GM23338 (cell line): ENCODE measurements around the gene MCU. TPM values are rescaled to one million over a fixed set of nuclear protein-coding genes. Genes with fewer than 3 reads are reported as not detected.

Experiments used
- ATAC-seq: fragments of 200-7000 bp; cut with Tn5 transposase; 3 replicates; pipeline ENCODE4 v1.9.1; 2020
- DNase-seq: peaks from one replicate; pipeline ENCODE4 v3.0.0-alpha.2; 2015; ENCODE audit warnings: low spot score
- H2AFZ ChIP-seq: fragments of 200-600 bp; sonication (generic); 2 replicates; pipeline ENCODE4 v1.8.0; 2016; ENCODE audit warnings: antibody characterized with exemption, mild to moderate bottlenecking, moderate library complexity
- H3F3A ChIP-seq: fragments of 200-600 bp; sonication (generic); replicated peaks from 2 replicates; pipeline ENCODE4 v1.8.0; 2017; ENCODE audit warnings: antibody characterized with exemption, mixed run types, low read depth
- H3K27ac ChIP-seq: fragments of 200-600 bp; sonication (generic); 2 replicates; pipeline ENCODE4 v1.6.1; 2016; ENCODE audit warnings: low read depth
- H3K27me3 ChIP-seq: fragments of 200-600 bp; sonication (generic); 2 replicates; pipeline ENCODE4 v1.8.0; 2016; ENCODE audit warnings: mild to moderate bottlenecking, mixed run types, moderate library complexity; ENCODE audit not compliant: insufficient read depth
- H3K36me3 ChIP-seq: fragments of 200-600 bp; sonication (generic); 2 replicates; pipeline ENCODE4 v1.8.0; 2016; ENCODE audit warnings: mild to moderate bottlenecking; ENCODE audit not compliant: insufficient read depth
- H3K4me1 ChIP-seq: fragments of 200-600 bp; sonication (generic); 2 replicates; pipeline ENCODE4 v1.8.0; 2016; ENCODE audit warnings: mild to moderate bottlenecking, moderate library complexity; ENCODE audit not compliant: insufficient read depth
- H3K4me2 ChIP-seq: fragments of 200-600 bp; sonication (generic); 2 replicates; pipeline ENCODE4 v1.7.1; 2017; ENCODE audit warnings: mixed run types
- H3K4me3 ChIP-seq: fragments of 200-600 bp; sonication (generic); 2 replicates; pipeline ENCODE4 v1.6.1; 2016; ENCODE audit warnings: mixed run types
- H3K79me2 ChIP-seq: fragments of 200-600 bp; sonication (generic); replicated peaks from 2 replicates; pipeline ENCODE4 v1.8.0; 2017; ENCODE audit warnings: mild to moderate bottlenecking; ENCODE audit not compliant: insufficient read depth
- H3K9me2 ChIP-seq: fragments of 200-600 bp; sonication (generic); 2 replicates; pipeline ENCODE4 v1.8.0; 2017; ENCODE audit not compliant: insufficient read depth
- H4K20me1 ChIP-seq: fragments of 200-600 bp; sonication (generic); replicated peaks from 2 replicates; pipeline ENCODE4 v1.8.0; 2017; ENCODE audit warnings: mild to moderate bottlenecking; ENCODE audit not compliant: insufficient read depth
- H3K27ac Mint-ChIP-seq: 2 replicates; pipeline ENCODE4 v1.8.0; 2020; ENCODE audit warnings: inconsistent platforms, mild to moderate bottlenecking, moderate library complexity, mixed read lengths
- H3K27me3 Mint-ChIP-seq: 3 replicates; pipeline ENCODE4 v1.8.0; 2022; ENCODE audit warnings: low read depth, mild to moderate bottlenecking, moderate library complexity, mixed read lengths, inconsistent platforms; ENCODE audit not compliant: insufficient read depth, poor library complexity
- H3K36me3 Mint-ChIP-seq: 3 replicates; pipeline ENCODE4 v1.8.0; 2021; ENCODE audit warnings: low read depth, mild to moderate bottlenecking, inconsistent platforms, moderate library complexity, mixed read lengths
- H3K4me1 Mint-ChIP-seq: 3 replicates; pipeline ENCODE4 v1.8.0; 2020; ENCODE audit warnings: mild to moderate bottlenecking, inconsistent platforms, mixed read lengths
- H3K4me3 Mint-ChIP-seq: 3 replicates; pipeline ENCODE4 v1.8.0; 2021; ENCODE audit warnings: moderate library complexity, mild to moderate bottlenecking, inconsistent platforms, mixed read lengths
- H3K9me3 Mint-ChIP-seq: 3 replicates; pipeline ENCODE4 v1.8.0; 2020; ENCODE audit warnings: moderate library complexity, mild to moderate bottlenecking, inconsistent platforms, mixed read lengths
- CREB1 ChIP-seq: fragments of 250-450 bp; sonication (Bioruptor Pico); IDR thresholded peaks from 2 replicates; pipeline ENCODE4 v1.5.0; 2020; ENCODE audit warnings: low read depth, mild to moderate bottlenecking, moderate library complexity
- CTCF ChIP-seq, 2 experiments: fragments of 200-600 bp in 1 of 2; sonication (generic) in 1 of 2; conservative IDR thresholded peaks; 2 replicates each; pipeline versions ENCODE4 v1.5.1 to v1.6.1; 2016 to 2017; ENCODE audit warnings: antibody characterized with exemption in 2 of 2, low read depth in 2 of 2, mild to moderate bottlenecking in 2 of 2, moderate library complexity in 1 of 2
- ETS1 ChIP-seq: IDR thresholded peaks from 2 replicates; pipeline ENCODE4 v1.6.1; 2016; ENCODE audit warnings: antibody characterized with exemption
- EZH2 ChIP-seq: fragments of 200-600 bp; sonication (generic); IDR thresholded peaks from one replicate; pipeline ENCODE4 v1.8.0; 2017; ENCODE audit warnings: antibody characterized with exemption, mild to moderate bottlenecking, low read depth; ENCODE audit not compliant: unreplicated experiment
- EZH2phosphoT487 ChIP-seq: fragments of 200-600 bp; sonication (generic); IDR thresholded peaks from one replicate; pipeline ENCODE4 v1.8.1; 2018; ENCODE audit warnings: antibody characterized with exemption; ENCODE audit not compliant: unreplicated experiment
- JUNB ChIP-seq: IDR thresholded peaks from one replicate; pipeline ENCODE4 v1.6.1; 2016; ENCODE audit warnings: antibody characterized with exemption; ENCODE audit not compliant: unreplicated experiment
- NANOG ChIP-seq: IDR thresholded peaks from 2 replicates; pipeline ENCODE4 v1.6.1; 2016; ENCODE audit warnings: antibody characterized with exemption, borderline replicate concordance
- POLR2AphosphoS5 ChIP-seq: IDR thresholded peaks from 2 replicates; pipeline ENCODE4 v1.6.1; 2016; ENCODE audit warnings: antibody characterized with exemption, low read depth
- REST ChIP-seq: IDR thresholded peaks from one replicate; pipeline ENCODE4 v1.6.1; 2018; ENCODE audit warnings: antibody characterized with exemption; ENCODE audit not compliant: unreplicated experiment
- STAT1 ChIP-seq: IDR thresholded peaks from one replicate; pipeline ENCODE4 v1.6.1; 2016; ENCODE audit warnings: antibody characterized with exemption; ENCODE audit not compliant: unreplicated experiment
- ZNF114 ChIP-seq: fragments of 250-450 bp; sonication (Bioruptor Pico); IDR thresholded peaks from 2 replicates; pipeline ENCODE4 v1.5.0; 2020; ENCODE audit warnings: mild to moderate bottlenecking, moderate library complexity
- ZNF331 ChIP-seq: fragments of 250-450 bp; sonication (Bioruptor Pico); IDR thresholded peaks from 2 replicates; pipeline ENCODE4 v1.5.0; 2020; ENCODE audit warnings: low read depth, mild to moderate bottlenecking, moderate library complexity
- ZNF462 ChIP-seq: fragments of 250-450 bp; sonication (Bioruptor Pico); IDR thresholded peaks from 2 replicates; pipeline ENCODE4 v1.5.0; 2020; ENCODE audit warnings: mild to moderate bottlenecking, moderate library complexity
- polyA plus RNA-seq: library from polyadenylated mRNA; unstranded; fragments of >200 nt; fragmentation: Nextera tagmentation; extraction: Ambion mirVana; gene quantifications from 2 replicates; pipeline ENCODE4 v1.2.1, GENCODE V29; 2016
- total RNA-seq: library from RNA; depleted of rRNA; stranded (reverse); fragments of >200 nt; shearing (Covaris generic); gene quantifications from 2 replicates; pipeline ENCODE4 v1.2.3, GENCODE V29; 2014

The MCU gene
- total and polyA plus RNA-seq, 2 experiments from 2014 or later, result 41.8 to 68.2 TPM

GRCh38 chr10:72825163-72825562, 133.2 kb downstream of the MCU start:
- H3K9me2 ChIP-seq, result no peaks in the 10 kb centered on the region

More at GRCh38 chr10:72825163-72825562, 133.2 kb downstream of the MCU start:
- Histone ChIP-seq H3K27me3 (no peaks in the 10 kb centered on the region), H3F3A (no peaks in the 10 kb centered on the region), H2AFZ (no peak overlapping the region), H3K4me1 (peaks cover 40% of the 10 kb centered on the region), H3K27ac (no peak overlapping the region), H3K79me2 (peaks cover 66% of the 10 kb centered on the region), H3K4me2 (no peak overlapping the region), H3K4me3 (no peak overlapping the region), H3K36me3 (no peaks in the 10 kb centered on the region), H4K20me1 (no peaks in the 10 kb centered on the region)
- H3K36me3 Mint-ChIP-seq, result peaks cover 23% of the 10 kb centered on the region; the same call in 2 of the 3 replicates
- no peaks in the 10 kb centered on the region for H3K27me3 Mint-ChIP-seq
- peaks cover 14% of the 10 kb centered on the region; the same call in 2 of the 3 replicates for H3K9me3 Mint-ChIP-seq
- TF ChIP-seq ZNF331 (no peak), ZNF462 (CRISPR knock-in tag) (no peak), STAT1 (no peak), JUNB (no peak), CTCF (conservative IDR thresholded peaks at IDR 0.05; ENCODE audit: low read depth in 2 of 2) (no peak), ETS1 (no peak), POLR2AphosphoS5 (no peak), REST (no peak), EZH2 (no peak), ZNF114 (CRISPR knock-in tag) (no peak), CREB1 (no peak), EZH2phosphoT487 (no peak), NANOG (no peak)
- ATAC-seq (no peak), DNase-seq (no peak)
- peak overlapping the region; percentile 84 for H3K27ac Mint-ChIP-seq
- H3K4me1 Mint-ChIP-seq, result peaks cover 26% of the 10 kb centered on the region; the same call in 2 of the 3 replicates
- no peak overlapping the region for H3K4me3 Mint-ChIP-seq
